Astrocyte of the cerebellum (primary cell): Measurements from ENCODE around the gene SNRPB2.

Source experiments
- DNase-seq: peaks from one replicate; pipeline ENCODE4 v3.0.0-alpha.2; 2011; ENCODE audit warnings: low read depth
- H3K4me3 ChIP-seq: 2 replicates; pipeline ENCODE4 v1.5.1; 2011; ENCODE audit warnings: mild to moderate bottlenecking, low read depth, low read length, moderate library complexity
- in situ Hi-C: cut with HindIII; loops from 2 replicates; pipeline ENCODE4 v1.10.0; 2017; ENCODE audit warnings: low sequenced_read_pairs
- TF ChIP-seq, protein P1 (sequence below): IDR thresholded peaks from 2 replicates; pipeline ENCODE4 v1.5.1; 2012; ENCODE audit warnings: low read length, low read depth, moderate library complexity, mild to moderate bottlenecking; ENCODE audit errors: missing control alignments

SNRPB2 gene

GRCh38 chr20:16771213-16771612 lies 41.4 kb downstream of the SNRPB2 start:
- DNase-seq: no peak
- in situ Hi-C loops: no loop called here
- TF ChIP-seq, protein P1, sequence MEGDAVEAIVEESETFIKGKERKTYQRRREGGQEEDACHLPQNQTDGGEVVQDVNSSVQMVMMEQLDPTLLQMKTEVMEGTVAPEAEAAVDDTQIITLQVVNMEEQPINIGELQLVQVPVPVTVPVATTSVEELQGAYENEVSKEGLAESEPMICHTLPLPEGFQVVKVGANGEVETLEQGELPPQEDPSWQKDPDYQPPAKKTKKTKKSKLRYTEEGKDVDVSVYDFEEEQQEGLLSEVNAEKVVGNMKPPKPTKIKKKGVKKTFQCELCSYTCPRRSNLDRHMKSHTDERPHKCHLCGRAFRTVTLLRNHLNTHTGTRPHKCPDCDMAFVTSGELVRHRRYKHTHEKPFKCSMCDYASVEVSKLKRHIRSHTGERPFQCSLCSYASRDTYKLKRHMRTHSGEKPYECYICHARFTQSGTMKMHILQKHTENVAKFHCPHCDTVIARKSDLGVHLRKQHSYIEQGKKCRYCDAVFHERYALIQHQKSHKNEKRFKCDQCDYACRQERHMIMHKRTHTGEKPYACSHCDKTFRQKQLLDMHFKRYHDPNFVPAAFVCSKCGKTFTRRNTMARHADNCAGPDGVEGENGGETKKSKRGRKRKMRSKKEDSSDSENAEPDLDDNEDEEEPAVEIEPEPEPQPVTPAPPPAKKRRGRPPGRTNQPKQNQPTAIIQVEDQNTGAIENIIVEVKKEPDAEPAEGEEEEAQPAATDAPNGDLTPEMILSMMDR: no peak
- H3K4me3 ChIP-seq: no peak overlapping the region

DNA sequence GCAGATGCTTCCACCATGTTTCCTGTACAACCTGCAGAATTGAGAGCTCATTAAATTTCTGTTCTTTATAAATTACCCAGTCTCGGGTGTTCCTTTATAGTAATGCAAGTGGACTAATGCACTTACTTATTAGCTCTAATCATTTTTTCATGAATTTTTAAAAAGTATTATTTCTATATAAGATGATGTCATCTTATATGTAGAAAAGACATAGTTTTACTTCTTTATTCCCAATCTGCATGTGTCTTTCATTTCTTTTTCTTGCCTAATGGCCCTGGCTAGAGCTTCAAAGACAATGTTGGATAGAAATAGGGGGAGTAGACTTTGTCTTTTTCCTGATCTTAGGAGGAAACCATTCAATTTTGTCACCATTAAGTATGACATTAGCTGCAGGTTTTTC lies 46.1 kb downstream of the SNRPB2 start:
- H3K4me3 ChIP-seq: no peak overlapping the region
- no peak for DNase-seq
- TF ChIP-seq, protein P1: no peak
- in situ Hi-C loops: no loop called here

DNA sequence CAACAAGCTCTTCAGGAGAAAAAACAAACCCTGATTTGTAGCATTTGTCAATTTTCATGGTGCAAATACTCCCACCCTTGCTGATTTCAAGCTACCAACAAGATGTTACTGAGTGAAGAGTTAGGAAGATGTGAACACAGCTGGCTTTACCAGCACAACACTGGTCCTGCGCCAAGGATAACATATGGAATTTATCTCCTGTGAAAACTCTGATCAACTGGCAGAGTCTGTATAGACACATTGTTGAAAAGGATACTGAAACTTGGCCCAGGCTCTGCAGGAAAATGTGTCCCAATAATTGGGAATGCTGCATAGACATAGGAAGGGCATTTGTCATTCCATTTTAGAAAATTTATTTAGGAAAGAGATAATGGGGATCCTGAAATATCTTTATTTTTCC lies 47.3 kb downstream of the SNRPB2 start:
- TF ChIP-seq, protein P1: no peak
- no peak overlapping the region for H3K4me3 ChIP-seq
- in situ Hi-C loops: no loop called here
- DNase-seq: no peak

GRCh38 chr20:16778159-16778558 lies 48.3 kb downstream of the SNRPB2 start:
- TF ChIP-seq, protein P1: no peak
- in situ Hi-C loops: no loop called here
- DNase-seq: no peak
- H3K4me3 ChIP-seq: no peak overlapping the region

DNA sequence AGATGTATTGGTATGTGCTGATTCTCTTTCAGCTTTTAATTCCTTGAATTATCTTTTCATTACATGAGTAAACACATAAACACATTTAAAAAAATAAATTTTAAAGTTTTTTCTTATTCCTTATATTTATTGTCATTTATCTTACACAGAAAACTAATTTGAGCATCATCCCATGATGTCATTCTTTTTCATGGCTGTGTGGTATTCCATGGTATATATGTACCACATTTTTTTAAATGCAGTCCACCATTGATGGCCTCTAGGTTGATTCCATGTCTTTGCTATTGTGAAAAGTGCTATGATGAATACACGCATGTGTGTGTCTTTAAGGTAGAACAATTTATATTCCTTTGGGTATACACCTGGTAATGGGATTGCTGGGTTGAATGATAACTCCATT lies 51.7 kb downstream of the SNRPB2 start:
- in situ Hi-C loops: no loop called here
- TF ChIP-seq, protein P1: no peak
- H3K4me3 ChIP-seq: no peak overlapping the region
- DNase-seq: no peak

GRCh38 chr20:16785226-16785625 lies 55.4 kb downstream of the SNRPB2 start:
- in situ Hi-C loops: no loop called here
- TF ChIP-seq, protein P1: no peak
- DNase-seq: peak; percentile 8
- H3K4me3 ChIP-seq: no peak overlapping the region
